Choroid plexus epithelial cell (primary cell): ENCODE results near the gene ZNF101.
"Not testable (repeated sequence)": the region's sequence is repeated elsewhere in the genome, so short reads cannot be mapped to it uniquely, and the experiment has no call there.

Experiments
- DNase-seq: peaks from one replicate; pipeline ENCODE4 v3.0.0-alpha.2; 2010; ENCODE audit warnings: low read depth
- H3K4me3 ChIP-seq: 2 replicates; pipeline ENCODE4 v1.5.1; 2011; ENCODE audit warnings: low read depth, mild to moderate bottlenecking, control low read depth, low read length, moderate library complexity
- TF ChIP-seq, protein P1 (sequence below): conservative IDR thresholded peaks from 2 replicates; pipeline ENCODE4 v1.5.1; 2011; ENCODE audit warnings: low read depth, mild to moderate bottlenecking, control low read depth, inconsistent platforms, low read length, moderate library complexity

ZNF101 gene

DNA sequence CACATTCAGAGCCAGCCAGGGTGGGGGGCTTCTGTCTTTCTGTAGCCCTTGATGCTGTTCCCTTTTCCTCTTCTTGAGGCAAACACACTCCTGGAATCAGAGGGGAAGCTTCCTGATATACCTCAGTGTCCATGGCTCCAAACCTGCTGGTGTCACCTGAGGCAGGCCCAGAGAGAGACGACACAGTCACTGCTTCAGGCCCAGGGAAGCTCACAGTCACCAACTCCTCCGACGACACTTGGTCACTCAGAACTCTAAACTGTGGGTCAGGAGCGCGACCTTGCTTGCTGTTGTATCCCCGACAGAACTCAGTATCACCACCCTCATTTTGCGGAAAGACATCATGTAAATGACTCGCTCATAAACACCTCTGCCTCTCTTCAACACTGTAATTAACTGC is 6.3 kb upstream of the ZNF101 start:
- DNase-seq: no peak
- TF ChIP-seq, protein P1, sequence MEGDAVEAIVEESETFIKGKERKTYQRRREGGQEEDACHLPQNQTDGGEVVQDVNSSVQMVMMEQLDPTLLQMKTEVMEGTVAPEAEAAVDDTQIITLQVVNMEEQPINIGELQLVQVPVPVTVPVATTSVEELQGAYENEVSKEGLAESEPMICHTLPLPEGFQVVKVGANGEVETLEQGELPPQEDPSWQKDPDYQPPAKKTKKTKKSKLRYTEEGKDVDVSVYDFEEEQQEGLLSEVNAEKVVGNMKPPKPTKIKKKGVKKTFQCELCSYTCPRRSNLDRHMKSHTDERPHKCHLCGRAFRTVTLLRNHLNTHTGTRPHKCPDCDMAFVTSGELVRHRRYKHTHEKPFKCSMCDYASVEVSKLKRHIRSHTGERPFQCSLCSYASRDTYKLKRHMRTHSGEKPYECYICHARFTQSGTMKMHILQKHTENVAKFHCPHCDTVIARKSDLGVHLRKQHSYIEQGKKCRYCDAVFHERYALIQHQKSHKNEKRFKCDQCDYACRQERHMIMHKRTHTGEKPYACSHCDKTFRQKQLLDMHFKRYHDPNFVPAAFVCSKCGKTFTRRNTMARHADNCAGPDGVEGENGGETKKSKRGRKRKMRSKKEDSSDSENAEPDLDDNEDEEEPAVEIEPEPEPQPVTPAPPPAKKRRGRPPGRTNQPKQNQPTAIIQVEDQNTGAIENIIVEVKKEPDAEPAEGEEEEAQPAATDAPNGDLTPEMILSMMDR: no peak
- H3K4me3 ChIP-seq: peak overlapping the region; percentile 97

- H3K4me3 ChIP-seq: peak overlapping the region; percentile 97
- DNase-seq: no peak
- TF ChIP-seq, protein P1: no peak
These were observed 5.8 kb upstream of the ZNF101 start for GRCh38 chr19:19662871-19663255.

DNA sequence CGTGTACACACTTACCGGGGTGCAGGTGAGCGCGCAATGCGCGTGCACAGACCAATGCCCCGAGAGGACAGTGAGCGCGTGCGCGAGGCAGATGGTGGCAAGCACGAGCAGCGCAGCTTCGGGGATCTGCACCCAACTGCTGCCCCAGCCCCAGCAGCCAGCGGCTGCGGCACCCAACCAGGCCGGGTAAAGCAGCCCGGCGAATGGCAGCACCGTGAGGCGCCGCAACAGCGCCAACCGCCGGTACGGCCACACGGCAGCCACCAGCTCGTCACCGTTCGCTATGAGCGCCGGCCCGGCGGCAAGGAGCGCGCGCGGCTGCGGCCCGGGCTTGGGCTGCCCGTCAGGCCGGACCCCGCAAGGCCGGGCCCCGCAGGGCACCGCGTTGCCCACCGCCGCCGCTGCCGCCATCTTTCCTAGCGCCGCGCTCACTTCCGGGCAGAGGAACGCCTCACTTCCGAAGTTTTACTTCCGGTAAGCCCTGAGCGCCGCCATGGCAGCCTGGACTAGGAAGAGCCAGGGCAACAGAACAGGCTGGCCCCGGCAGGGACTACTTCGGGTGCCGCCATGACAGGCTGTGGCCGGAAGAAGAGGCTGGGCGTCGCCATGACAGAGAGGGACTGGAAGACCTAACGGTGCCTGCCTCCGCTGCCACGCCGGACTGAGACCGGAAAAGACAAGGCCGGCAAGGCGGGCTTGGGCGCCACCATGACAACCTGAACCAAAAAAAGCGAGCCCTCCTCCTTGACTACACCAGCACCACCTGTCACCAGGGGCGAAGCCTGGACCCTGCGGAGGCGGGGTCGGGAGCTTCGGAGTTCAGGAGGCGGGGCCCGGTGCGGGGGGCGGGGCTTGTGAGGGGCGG is 5.2 kb upstream of the ZNF101 start, which contains the start of gene ATP13A1:
ATP13A1 (minus strand) TSS at position 421 of the 865 bp plus-strand sequence; CDS start at position 411, 10 bp downstream.
- TF ChIP-seq, protein P1: peak; percentile 16
- peak; percentile 98 for DNase-seq
- H3K4me3 ChIP-seq: peak within 1 kb of the TSS; percentile 97

DNA sequence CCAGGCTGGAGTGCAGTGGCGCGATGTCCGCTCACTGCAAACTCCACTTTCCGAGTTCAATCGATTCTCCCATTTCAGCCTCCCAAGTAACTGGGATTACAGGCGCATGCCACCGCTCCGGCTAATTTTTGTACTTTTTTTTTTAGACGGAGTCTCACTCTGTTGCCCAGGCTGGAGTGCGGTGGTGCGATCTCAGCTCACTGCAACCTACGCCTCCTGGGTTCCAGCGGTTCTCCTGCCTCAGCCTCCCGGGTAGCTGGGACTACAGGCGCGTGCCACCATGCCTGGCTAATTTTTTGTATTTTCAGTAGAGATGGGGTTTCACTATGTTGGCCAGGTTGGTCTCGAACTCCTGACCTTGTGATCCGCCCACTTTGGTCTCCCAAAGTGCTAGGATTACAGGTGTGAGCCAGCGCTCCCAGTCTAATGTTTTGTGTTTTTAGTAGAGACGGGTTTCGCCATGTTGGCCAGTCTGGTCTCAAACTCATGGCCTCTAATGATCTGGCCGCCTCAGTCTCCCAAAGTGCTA is 3.2 kb upstream of the ZNF101 start:
- not testable (repeated sequence) for DNase-seq

GRCh38 chr19:19670070-19670551 is 1.5 kb downstream of the ZNF101 start:
- DNase-seq: no peak
- peak overlapping the region; percentile 94 for H3K4me3 ChIP-seq
- TF ChIP-seq, protein P1: no peak

More for the DNA sequence above, 3.2 kb upstream of the ZNF101 start:
- H3K4me3 ChIP-seq: not testable (repeated sequence)

- H3K4me3 ChIP-seq: no peak overlapping the region
- TF ChIP-seq, protein P1: no peak
- DNase-seq: no peak
These were observed 4.2 kb downstream of the ZNF101 start for GRCh38 chr19:19672816-19673215.

GRCh38 chr19:19674315-19674714 is 5.7 kb downstream of the ZNF101 start:
- TF ChIP-seq, protein P1: no peak
- no peak overlapping the region for H3K4me3 ChIP-seq
- DNase-seq: no peak
